Measurements from ENCODE around the gene JUNB. TPM values are rescaled to one million over a fixed set of nuclear protein-coding genes. Genes with fewer than 3 reads are reported as not detected.

Gene JUNB
- total and polyA plus RNA-seq, 2 of the 13 experiments (the other 11 are each of a cell fraction or from before 2014, with no cell fraction given): 7.7 to 8.2 TPM

GRCh38 chr19:12789904-12790619 is 1.2 kb upstream of the JUNB start (continued):
- no peak for TF ChIP-seq GMEB1 (CRISPR knock-in tag; IDR thresholded peaks at IDR 0.05; ENCODE audit: borderline replicate concordance)
- no peak for TF ChIP-seq EZH2 (conservative IDR thresholded peaks at IDR 0.05; ENCODE audit: low read depth, low read length)
- no peak for TF ChIP-seq ZNF136 (CRISPR knock-in tag; IDR thresholded peaks at IDR 0.05; ENCODE audit: low read depth)
- 0 out of 2 replicates have a peak, but pooled peaks have one; percentile 64 for TF ChIP-seq ZNF772 (CRISPR knock-in tag; IDR thresholded peaks at IDR 0.05)
- TF ChIP-seq FOXP1 (IDR thresholded peaks at IDR 0.05): no peak
- TF ChIP-seq FOXP1 (CRISPR knock-in tag; IDR thresholded peaks at IDR 0.05): no peak
- TF ChIP-seq ATM (IDR thresholded peaks at IDR 0.05; ENCODE audit: borderline replicate concordance): no peak
- TF ChIP-seq ATF3 (CRISPR knock-in tag; IDR thresholded peaks at IDR 0.05): no peak
- no peak for TF ChIP-seq ZBTB40 (IDR thresholded peaks at IDR 0.05)
- 0 out of 2 replicates have a peak, but pooled peaks have one; percentile 49 for TF ChIP-seq ZBTB40 (CRISPR knock-in tag; IDR thresholded peaks at IDR 0.05)
- no peak for TF ChIP-seq ZNF276 (CRISPR knock-in tag; IDR thresholded peaks at IDR 0.05; ENCODE audit: low read depth)
- TF ChIP-seq MYPOP (CRISPR knock-in tag; IDR thresholded peaks at IDR 0.05): peak; percentile 62; the same call in 1 of the 2 replicates

Measured in HepG2 (cell line).